GM18867 (cell line): ENCODE data around the gene SNAPC4.
A peak's percentile ranks its signal among the peaks of the same experiment; 100 is the strongest.
"Not testable (repeated sequence)": the region's sequence is repeated elsewhere in the genome, so short reads cannot be mapped to it uniquely, and the experiment has no call there.

Experiments
- ATAC-seq: cut with Tn5 transposase; IDR thresholded peaks from one replicate; pipeline ENCODE4 v1.9.1; 2021; ENCODE audit warnings: mild to moderate bottlenecking, moderate library complexity; ENCODE audit not compliant: unreplicated experiment

Gene SNAPC4

DNA sequence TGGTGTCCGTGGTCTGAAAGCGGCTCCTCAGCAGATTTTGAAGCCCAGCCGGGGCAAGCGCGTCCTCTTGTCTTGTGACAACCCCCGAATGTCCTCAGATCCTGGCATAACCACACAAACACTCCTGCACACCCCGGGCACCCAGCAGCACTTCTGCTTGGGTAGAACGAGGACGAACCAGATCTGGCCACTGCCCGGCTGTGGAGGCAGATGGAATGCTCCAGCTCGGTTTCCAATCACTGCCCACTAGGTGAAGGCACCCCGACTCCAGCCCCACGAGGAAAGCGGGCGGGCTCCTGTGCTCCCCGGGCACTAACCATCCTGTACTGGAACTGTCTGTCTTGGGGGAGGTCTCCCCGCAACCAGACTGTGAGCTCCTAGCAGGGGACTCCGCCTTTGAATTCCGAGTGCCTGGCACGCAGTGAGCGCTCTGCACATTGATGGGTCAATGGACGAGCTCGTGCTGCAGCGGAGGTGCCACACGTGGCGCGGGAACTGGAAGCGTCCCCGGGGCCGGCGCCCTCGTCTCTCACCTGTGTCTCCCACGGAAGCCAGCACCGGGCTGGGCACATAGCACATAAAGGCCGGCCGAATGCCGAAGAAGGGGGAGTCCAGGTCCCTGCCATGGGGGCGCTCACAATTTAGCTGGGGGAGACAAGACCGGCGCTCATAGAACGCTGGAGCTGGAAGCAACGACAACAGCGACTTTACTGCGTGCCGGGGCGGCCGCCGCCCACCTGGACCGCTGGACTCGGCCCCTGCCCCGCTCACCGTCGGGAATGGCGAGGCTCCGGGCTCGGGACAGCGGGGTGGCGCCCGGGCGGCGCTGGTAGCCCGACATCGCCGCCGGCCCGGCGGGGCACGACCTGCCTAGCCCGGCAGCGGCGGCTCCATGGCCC lies 9.8 kb upstream of the SNAPC4 start:
- peak; percentile 20 for ATAC-seq

DNA sequence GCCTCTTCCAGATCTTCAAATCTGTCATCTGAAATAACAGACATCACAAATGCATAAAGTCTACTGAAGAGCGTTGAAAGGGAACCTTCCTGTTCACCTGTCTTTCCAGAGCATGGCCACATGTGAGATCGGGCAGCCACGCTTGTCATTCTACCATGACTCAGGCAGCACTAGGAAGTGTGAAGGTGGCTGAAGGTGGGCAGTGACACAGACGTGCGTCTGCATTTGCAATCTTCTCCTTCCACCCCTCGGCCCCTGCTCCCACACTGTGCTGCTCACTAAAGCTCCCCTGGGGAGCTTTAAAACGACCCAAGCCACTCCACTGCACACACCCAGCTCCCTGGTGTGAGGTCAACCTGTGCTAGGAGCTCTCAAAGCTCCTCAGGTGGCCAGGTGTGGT lies 7.9 kb upstream of the SNAPC4 start:
- ATAC-seq = no peak

GRCh38 chr9:136407061-136407460 lies 7.1 kb upstream of the SNAPC4 start:
- not testable (repeated sequence) for ATAC-seq

- ATAC-seq = not testable (repeated sequence)
Measured at GRCh38 chr9:136405904-136406303, 5.9 kb upstream of the SNAPC4 start.

DNA sequence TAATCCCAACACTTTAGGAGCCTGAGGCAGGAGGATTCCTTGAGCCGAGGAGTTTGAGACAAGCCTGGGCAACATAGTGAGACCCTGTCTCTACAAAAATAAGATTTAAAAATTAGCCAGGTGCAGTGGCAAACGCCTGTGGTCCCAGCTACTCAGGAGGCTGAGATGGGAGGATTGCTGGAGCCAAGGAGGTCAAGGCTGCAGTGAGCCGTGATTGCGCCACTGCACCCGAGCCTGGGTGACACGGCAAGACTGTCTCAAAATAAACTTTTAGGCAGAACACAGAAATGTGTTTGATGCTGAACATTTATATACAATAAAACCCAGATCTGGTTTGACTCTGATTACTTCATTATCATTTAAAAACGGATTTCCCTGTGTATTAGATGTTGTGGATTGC lies 5.5 kb upstream of the SNAPC4 start:
- ATAC-seq = no peak

- ATAC-seq = no peak
Measured at GRCh38 chr9:136404801-136405136, 4.8 kb upstream of the SNAPC4 start.

DNA sequence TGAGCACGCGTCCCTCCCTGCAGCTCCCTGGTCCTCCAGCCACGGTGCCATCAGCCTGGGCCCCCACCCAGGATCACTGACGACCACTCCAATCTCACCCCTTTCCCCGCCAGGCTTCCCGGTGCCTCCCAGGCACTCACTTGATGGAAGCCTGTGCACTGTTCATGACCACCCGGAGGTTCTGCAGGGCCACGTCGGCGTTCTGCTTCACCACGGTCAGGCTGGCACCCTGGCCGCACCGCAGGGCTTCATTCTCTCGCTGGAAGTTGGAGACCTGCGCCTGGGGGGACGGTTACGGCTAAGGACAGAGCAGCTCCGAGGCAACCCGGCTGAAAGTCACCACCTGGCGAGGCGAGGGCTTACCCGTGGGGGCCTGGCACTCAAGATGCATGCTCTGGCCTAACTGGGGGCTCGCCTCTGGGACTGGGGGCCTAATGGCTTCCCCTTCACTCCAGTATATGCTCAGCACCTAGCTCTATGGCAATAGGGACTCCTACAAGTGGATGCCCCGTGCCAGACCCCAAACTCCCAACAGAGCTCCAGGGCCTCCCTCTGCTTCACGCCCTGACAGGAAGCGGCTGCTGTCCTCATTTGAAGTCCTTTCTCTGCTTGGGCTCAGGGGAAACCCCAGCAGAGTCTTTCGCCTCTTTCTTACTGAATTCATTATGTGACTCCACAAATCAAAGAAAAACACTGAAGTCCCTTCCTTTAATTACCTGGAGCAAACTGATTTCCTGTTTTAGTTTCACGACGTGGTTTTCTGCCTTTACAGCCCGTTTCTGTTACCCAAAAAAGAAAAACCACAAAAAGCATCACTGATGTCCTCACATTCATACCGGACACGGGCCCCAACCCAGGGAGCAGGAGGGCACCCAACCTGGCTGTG lies 4.2 kb upstream of the SNAPC4 start:
- no peak for ATAC-seq

DNA sequence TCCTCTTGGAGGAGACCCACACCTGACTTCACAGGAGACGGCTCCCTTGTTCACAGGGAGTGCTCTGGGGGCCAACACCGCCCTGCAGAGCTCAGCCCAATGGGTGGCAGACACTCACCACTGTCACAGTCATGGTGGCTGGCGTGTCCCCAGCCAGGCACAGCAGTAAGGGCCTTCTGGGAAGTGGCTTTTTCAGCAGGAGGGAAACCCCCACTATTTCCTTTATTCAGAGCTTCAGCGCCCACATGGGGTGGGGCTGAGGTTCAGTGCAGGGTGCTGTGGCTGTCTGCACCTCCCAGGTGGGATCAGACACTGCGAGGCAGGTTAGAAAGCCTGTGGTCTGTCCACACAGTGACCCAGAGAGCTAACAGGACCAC lies 3.6 kb upstream of the SNAPC4 start:
- no peak for ATAC-seq

DNA sequence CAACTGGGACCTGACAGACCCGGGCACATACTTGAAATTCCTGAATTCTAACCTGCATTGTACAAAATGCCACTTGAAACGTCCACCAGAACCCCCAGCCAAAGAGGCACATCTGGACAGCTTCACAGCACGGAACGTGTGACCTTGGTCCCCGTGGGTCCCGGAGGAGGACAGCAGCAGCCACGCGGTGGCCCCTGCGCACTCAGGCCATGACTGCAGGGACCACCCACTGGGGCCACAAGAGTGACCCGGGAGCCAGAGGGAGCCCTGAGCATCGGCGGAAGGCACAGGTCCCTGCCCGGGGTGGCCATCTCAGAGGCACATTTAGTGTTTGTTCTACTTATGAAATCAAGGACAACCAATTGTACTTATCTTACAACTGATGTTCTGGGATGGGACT lies 2.1 kb upstream of the SNAPC4 start:
- no peak for ATAC-seq

DNA sequence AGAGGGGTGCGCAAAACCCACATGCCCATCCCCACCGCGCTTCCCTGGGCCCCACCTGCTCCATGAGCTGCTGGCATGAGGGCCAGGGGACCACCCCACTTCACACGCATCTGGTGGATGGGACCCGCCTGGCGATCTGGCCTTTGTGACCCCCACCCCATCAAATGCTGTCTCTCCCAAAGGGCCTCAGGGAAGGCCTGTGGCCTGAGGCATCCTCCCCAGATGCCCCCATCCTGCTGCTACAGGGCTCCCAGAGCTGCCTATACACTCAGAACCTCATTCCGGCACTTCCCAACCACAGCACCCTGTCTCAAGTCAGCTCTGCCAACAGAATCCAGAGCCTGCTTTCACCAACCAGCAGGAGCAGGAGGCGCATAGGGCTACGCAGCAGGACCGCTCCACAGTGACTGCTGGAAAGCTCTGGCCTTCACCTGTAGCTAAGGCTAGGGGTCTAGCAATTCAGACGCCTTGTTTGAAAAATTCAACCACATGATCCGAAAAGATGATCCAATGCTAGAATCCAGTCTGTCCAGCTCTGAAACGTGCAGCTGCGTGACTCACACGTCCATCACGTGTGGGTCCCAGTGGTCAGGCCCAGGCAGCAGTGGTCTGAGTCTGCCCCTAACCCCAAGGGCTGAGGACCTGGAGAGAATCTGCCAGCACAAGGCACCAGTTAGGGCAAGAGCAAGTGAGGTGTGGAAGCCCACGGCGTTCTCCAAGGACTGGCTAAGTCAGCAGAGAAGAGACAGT lies 1.4 kb upstream of the SNAPC4 start:
- no peak for ATAC-seq

DNA sequence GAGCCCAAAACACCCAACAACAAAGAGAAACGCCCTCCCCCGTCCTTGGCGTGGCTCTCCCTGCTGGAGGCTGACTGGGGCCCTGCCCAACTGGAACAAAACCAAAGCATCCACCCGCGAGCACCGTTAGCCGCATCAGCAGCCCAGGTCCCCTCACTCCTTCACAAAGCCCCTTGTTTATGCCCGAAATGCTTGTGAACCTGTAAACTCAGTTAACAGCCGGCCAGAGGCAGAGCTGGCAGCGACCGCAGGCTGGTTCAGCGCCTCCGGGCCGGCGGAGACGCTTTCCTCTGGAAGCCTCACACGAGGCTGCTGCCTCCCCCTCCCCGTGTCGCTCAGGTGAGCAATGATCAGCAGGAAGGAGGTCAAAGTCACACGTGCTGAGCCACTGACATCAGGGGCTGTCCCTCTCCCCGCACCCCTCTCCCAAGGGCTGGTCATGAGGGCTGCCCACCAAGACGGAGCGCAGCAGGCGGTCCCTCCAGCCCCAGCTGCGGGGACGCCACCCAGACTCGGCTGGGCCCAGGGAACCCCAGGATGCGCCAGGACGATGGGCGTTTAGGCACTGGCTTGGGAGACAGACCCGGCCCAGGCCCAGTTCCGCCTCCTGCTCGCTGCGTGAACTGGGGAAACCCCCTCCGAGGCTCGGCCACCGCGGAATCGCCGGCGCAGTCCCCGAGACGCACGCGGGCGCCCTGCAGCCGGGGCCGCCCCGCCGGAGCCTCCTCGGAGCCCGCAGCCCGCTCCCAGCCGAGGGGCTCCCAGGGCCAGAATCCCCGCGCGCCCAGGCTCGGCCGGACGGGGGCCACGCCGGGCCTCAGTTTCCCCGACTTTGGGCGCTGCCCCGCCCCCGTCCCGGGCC lies 563 bp downstream of the SNAPC4 start:
- ATAC-seq = peak; percentile 35

DNA sequence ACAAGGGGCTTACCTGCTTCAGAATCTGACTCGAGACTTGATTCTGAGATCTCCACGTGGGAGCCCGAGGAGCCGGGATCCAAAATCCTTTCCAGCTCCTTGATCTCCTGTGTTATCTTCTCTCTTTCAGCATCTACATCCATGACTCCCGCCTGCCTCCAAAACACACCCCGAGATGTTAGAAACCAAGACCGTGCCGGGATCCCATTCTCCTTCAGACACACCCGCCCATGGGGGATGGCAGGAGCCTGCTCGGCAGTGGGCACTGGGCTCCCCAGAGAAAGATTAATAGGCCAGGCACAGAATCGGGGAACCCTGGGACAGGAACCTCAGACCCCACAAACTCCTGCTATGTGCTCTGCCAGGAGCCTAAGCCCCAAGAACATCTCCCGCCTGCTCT lies 1.7 kb downstream of the SNAPC4 start:
- no peak for ATAC-seq

- no peak for ATAC-seq
Measured at GRCh38 chr9:136397643-136398042, 2.3 kb downstream of the SNAPC4 start.

GRCh38 chr9:136396219-136396515 lies 3.8 kb downstream of the SNAPC4 start:
- no peak for ATAC-seq

- ATAC-seq = no peak
Measured at GRCh38 chr9:136395345-136396218, 4.4 kb downstream of the SNAPC4 start.

GRCh38 chr9:136395020-136395340 lies 5.0 kb downstream of the SNAPC4 start:
- ATAC-seq = no peak

DNA sequence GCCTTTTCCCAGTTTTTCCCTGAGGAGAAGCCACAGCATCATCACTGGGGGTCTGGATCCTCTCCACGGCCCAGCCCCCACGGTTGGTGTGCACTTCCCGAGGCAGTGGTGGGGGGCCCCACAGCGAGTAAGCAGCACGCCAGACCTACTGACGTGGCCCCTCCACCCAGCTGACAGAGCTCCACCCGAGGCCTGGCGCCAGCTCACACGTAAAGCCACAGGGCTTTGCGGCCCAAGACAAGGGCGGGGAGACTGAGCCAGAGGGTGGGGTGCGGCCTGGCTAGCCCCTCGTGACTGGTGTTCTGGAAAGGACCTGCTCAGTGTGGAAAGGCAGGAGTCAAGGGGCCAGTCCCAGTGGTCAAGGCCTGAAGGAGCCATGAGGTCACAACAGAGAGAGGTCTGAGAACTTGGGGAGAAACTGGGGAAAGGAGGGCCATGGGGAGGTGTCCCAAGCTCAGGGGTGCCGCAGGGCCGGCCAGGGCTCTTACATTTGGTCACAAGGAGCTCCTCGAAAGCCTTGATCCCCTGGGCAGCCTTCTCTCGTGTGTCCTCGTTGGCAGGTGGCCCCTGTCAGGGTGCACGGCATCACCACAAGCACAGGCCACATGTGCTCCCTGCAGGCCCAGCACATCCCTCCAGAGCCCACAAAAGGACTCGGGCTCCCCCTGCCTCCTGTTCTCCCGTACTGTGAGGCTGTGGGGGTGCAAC lies 5.5 kb downstream of the SNAPC4 start:
- no peak for ATAC-seq

- ATAC-seq = no peak
Measured at GRCh38 chr9:136393531-136393930, 6.4 kb downstream of the SNAPC4 start.
